Mesothelial cell of epicardium (in vitro differentiated cells): ENCODE data around the gene ALG1. TPM values are rescaled to one million over a fixed set of nuclear protein-coding genes. Genes with fewer than 3 reads are reported as not detected.
"Not testable (repeated sequence)": the region's sequence is repeated elsewhere in the genome, so short reads cannot be mapped to it uniquely, and the experiment has no call there.

Experiments used
- DNase-seq, 2 experiments: peaks; one replicate each; pipeline ENCODE4 v3.0.0; 2021; ENCODE audit warnings: low spot score in 2 of 2; ENCODE audit not compliant: unreplicated experiment in 2 of 2
- H3K27ac Mint-ChIP-seq: 2 replicates; pipeline ENCODE4 v1.8.0; 2021; ENCODE audit warnings: mixed read lengths
- H3K27me3 Mint-ChIP-seq: 2 replicates; pipeline ENCODE4 v1.8.0; 2021; ENCODE audit warnings: low read depth, mixed read lengths
- H3K36me3 Mint-ChIP-seq: 2 replicates; pipeline ENCODE4 v1.8.0; 2021; ENCODE audit warnings: mixed read lengths
- H3K4me1 Mint-ChIP-seq: 2 replicates; pipeline ENCODE4 v1.8.0; 2021; ENCODE audit warnings: mixed read lengths
- H3K4me3 Mint-ChIP-seq: 2 replicates; pipeline ENCODE4 v1.8.0; 2021; ENCODE audit warnings: mild to moderate bottlenecking, moderate library complexity, mixed read lengths
- H3K9me3 Mint-ChIP-seq: 2 replicates; pipeline ENCODE4 v1.8.0; 2021; ENCODE audit warnings: mixed read lengths
- CTCF ChIP-seq: fragments of 200-600 bp; sonication (generic); IDR thresholded peaks from one replicate; pipeline ENCODE4 v1.5.0; 2021; ENCODE audit warnings: antibody characterized with exemption; ENCODE audit not compliant: unreplicated experiment
- total RNA-seq: library from RNA; stranded (reverse); gene quantifications from 3 replicates; pipeline ENCODE4 v1.2.1, GENCODE V29; 2021

ALG1 gene
- total RNA-seq, 1 donor from 2014 or later: 21.3 TPM

DNA sequence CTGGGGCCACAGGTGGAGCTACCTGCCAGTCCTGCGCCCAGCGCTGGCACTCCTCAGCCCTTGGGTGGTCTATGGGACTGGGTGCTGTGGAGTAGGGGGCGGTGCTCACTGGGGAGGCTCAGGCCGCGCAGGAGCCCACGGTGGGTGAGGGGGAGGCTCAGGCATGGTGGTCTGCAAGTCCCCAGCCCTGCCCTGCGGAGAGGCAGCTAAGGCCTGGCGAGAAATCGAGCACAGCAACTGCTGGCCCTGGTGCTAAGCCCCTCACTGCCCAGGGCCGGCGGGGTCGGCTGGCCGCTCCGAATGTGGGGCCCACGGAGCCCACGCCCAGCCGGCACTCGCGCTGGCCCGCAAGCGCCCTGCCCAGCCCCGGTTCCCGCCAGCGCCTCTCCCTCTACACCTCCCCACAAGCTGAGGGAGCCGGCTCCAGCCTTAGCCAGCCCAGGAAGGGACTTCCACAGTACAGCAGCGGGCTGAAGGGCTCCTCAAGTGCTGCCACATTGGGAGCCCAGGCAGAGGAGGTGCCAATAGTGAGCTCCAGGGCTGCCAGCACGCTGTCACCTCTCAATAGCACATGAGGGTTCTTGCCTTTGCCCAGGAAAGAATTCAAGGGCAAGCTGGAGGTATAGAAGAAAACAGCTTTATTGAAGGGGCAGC is 37.0 kb downstream of the ALG1 start:
- H3K9me3 Mint-ChIP-seq: no peaks in the 10 kb centered on the region
- H3K27ac Mint-ChIP-seq: no peak overlapping the region
- H3K36me3 Mint-ChIP-seq: no peaks in the 10 kb centered on the region
- H3K27me3 Mint-ChIP-seq: peaks cover 14% of the 10 kb centered on the region
- no peak for TF ChIP-seq CTCF
- no peaks in the 10 kb centered on the region for H3K4me1 Mint-ChIP-seq
- no peak overlapping the region for H3K4me3 Mint-ChIP-seq
- DNase-seq: no peak

DNA sequence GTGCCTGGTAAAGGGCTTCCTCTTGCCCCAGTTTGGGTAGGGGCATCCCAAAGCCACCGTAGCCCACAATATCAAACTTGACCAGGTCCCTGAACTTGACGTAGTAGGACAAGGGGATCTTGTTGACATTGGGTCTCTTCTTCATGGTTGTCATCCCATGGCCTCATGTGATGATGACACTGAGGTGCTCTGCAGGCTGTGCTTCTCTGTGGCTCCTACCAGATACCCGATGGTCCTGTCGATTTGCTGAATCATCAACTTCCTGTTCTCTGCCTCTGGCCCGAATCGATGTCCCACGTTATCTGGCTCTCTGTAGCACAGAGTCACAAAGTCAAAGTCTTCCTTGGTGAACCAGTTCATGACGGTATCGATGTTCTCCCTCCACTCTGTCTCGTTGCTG is 39.3 kb downstream of the ALG1 start:
- H3K4me3 Mint-ChIP-seq, DNase-seq, H3K27ac Mint-ChIP-seq, H3K36me3 Mint-ChIP-seq, H3K9me3 Mint-ChIP-seq, H3K4me1 Mint-ChIP-seq: not testable (repeated sequence)
- H3K27me3 Mint-ChIP-seq: peaks cover 26% of the 10 kb centered on the region

DNA sequence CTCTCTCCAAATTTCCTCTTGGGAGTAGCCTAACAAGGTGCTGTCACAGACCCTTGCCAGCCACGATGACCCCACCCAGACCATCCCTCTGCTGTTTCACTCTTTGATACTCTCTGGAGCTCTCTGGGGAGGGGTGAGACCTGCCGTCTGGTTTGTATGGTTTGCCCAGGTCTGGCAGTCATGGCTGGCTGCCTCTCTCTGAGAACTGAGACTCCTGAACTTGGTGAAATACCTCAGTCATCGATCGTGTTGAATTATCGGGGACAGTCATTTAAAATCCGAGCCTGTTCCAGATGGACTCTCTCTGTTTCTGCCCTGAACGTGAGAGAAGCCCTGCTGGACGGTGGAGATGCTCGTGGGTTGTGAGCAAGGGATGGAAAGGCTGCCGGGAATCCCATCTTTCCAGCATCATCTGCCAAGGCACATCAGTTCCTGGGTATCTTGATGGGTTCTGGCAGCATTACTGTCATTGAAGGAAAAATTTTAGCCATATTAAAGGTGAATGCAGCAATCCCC is 45.2 kb downstream of the ALG1 start:
- peak overlapping the region; percentile 14 for H3K27ac Mint-ChIP-seq
- peaks cover 45% of the 10 kb centered on the region for H3K27me3 Mint-ChIP-seq
- H3K9me3 Mint-ChIP-seq, DNase-seq, H3K4me3 Mint-ChIP-seq, H3K36me3 Mint-ChIP-seq: not testable (repeated sequence)
- peaks cover 12% of the 10 kb centered on the region for H3K4me1 Mint-ChIP-seq

DNA sequence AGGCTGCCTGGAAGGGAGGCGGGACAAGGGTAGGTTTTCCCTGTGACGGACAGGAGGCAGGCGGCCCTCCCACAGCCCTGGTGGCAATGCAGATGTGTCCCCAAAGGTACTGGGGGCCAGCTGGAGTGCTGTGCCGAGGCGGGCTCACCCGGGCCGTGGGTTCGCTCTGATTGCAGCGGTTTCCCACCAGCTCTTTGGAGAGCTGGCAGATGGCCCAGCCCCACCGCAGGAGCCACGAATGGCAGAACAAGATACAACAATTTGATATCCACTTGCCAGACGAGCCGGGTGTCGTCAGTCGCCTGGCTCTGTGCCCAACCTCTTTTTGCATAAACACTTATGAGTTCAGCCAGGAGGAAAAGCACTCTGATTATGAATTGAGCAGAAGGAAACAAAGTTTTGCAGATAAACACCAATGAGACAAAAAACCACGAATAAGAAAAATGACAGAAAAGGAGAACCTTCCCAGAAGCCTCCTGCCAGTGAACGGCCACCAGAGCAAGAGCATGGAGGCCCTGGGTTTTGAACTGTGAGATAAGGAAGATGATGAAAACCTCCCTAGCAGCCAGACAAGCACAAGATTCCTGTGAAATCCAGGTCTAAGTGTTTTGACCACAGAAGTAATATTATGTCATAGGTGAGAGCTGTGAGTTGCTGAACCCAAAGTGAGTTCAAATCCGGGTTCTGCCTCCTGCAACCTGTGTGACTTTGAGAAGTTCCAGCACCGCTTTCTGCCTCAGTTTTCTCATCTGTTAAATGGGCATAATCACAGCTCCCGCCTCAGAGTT is 45.9 kb downstream of the ALG1 start:
- H3K4me3 Mint-ChIP-seq, H3K36me3 Mint-ChIP-seq, H3K9me3 Mint-ChIP-seq: not testable (repeated sequence)
- Mint-ChIP-seq H3K27ac (peak overlapping the region; percentile 36), H3K4me1 (peaks cover 12% of the 10 kb centered on the region), H3K27me3 (peaks cover 44% of the 10 kb centered on the region)
- DNase-seq: peak; percentile 40 to 60

DNA sequence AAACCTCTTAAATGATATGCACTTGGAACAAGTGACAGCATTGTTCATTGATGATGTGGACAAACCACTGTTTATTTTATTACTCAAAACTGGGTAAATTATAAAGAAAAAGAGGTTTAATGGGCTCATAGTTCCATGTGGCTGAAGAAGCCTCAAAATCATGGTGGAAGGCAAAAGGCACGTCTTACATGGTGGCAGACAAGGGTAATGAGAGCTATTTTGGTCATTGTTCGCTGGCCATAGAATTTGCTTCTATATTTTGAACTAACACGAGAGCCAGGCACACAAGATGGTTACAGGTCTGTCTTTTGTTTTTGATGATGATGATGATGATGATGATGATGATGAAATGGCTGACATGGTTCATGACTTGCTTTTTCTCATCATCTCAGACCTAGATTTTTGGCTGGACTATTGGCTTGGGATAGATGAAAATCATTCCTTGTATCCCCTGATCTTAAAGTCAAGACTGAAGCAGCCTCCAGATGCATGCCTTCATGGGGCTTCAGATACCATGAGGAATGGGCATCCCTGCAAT is 59.9 kb downstream of the ALG1 start:
- H3K4me3 Mint-ChIP-seq, DNase-seq, H3K9me3 Mint-ChIP-seq, H3K27ac Mint-ChIP-seq, H3K36me3 Mint-ChIP-seq: not testable (repeated sequence)
- Mint-ChIP-seq H3K27me3 (peaks cover 52% of the 10 kb centered on the region), H3K4me1 (peaks cover 20% of the 10 kb centered on the region)

GRCh38 chr16:5132915-5133600 is 61.4 kb downstream of the ALG1 start:
- not testable (repeated sequence) for DNase-seq, H3K36me3 Mint-ChIP-seq, H3K9me3 Mint-ChIP-seq, H3K4me3 Mint-ChIP-seq, H3K27ac Mint-ChIP-seq
- H3K27me3 Mint-ChIP-seq: peaks cover 59% of the 10 kb centered on the region
- H3K4me1 Mint-ChIP-seq: peaks cover 20% of the 10 kb centered on the region

DNA sequence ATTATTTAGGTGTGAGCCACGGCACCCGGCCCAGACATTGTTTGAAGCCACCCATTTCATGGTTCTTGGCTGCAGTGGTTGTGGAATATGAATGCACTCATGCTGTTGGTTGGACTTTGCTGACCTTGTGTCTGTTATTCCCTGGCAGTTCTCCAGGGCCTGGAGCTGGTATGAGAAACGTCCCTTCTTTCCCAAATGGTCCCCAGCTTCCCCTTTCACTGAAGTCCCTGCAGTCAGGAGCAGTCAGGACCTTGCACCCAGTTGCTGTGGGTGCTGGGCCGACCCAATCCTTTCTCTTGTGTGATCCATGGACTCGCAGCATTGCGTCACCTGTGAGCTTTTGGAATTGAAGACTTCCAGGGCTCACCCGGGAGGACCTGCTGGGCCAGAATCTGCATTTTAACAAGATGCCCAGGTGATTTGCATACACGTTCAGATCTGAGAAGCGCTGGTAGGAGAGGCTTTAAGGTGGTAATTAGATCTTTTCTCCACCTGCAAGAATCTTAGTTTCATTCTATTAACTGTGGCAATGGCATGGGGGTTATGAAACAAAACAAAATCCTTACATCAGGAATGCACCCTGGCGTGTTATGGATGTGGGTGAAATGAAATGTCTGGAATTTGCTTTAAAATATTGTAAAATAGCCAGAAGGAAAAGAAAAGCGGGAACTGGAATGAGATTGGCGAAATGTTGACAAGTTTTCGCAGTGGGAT is 63.3 kb downstream of the ALG1 start:
- Mint-ChIP-seq H3K4me1 (peaks cover 20% of the 10 kb centered on the region), H3K27me3 (peaks cover 58% of the 10 kb centered on the region)
- H3K9me3 Mint-ChIP-seq, DNase-seq, H3K27ac Mint-ChIP-seq, H3K4me3 Mint-ChIP-seq, H3K36me3 Mint-ChIP-seq: not testable (repeated sequence)

Other genes with a start within 250 kb of the ALG1 start
- gene GLYR1, start 224.6 kb upstream of the ALG1 start, total RNA-seq: 96.6 to 105 TPM (median 104 TPM) in 3 replicates
- 37.2 to 40.5 TPM (median 39.7 TPM) in 3 replicates for gene UBN1, start 224.4 kb upstream of the ALG1 start, total RNA-seq
- 36.0 to 37.1 TPM (median 36.8 TPM) in 3 replicates for gene PPL, start 134.7 kb upstream of the ALG1 start, total RNA-seq
- gene SEC14L5, start 113.5 kb upstream of the ALG1 start, total RNA-seq: 0.09 to 0.13 TPM in 2 of 3 replicates, not detected in the other
- gene NAGPA, start 37.9 kb upstream of the ALG1 start, total RNA-seq: 12.6 to 16.9 TPM (median 15.6 TPM) in 3 replicates
- gene C16orf89, start 5.9 kb upstream of the ALG1 start, total RNA-seq: 0.20 to 0.87 TPM (median 0.55 TPM) in 3 replicates
- 10.7 to 11.6 TPM (median 11.5 TPM) in 3 replicates for gene EEF2KMT, start 26.0 kb downstream of the ALG1 start, total RNA-seq